Measurements from ENCODE around the gene RASSF5.

DNA sequence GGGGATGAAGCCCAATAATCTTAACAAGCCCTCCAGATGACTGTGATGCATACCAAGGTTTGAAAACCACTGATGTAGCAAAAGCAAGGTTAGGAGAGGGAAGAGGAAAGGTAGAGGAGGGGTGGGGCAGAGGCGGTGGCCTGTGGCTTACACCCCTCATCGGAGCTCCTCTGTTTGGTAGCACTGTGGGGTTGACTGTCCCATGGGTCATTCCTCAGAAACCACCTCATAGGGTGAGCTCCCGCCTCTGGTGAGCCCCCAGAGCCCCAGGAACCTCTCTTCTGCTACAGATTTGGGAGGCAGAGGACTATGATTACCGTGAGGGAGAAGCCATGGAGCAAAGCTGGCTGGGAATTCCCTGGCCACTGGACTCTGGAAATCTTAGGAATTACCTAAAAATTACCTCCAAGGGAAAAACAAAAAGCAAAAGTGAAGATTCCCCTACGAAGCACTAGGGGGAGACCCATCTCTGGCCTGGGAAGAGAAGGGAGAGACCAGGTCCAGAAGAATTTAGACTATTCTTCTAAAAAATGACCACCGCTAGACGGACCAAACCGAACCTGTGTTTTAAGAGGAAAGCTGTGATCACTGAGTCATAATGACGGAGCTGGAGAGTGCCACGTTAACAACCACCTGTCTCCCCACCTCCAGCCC, 1.5 kb upstream of the RASSF5 start:
- TF ChIP-seq, protein P1, sequence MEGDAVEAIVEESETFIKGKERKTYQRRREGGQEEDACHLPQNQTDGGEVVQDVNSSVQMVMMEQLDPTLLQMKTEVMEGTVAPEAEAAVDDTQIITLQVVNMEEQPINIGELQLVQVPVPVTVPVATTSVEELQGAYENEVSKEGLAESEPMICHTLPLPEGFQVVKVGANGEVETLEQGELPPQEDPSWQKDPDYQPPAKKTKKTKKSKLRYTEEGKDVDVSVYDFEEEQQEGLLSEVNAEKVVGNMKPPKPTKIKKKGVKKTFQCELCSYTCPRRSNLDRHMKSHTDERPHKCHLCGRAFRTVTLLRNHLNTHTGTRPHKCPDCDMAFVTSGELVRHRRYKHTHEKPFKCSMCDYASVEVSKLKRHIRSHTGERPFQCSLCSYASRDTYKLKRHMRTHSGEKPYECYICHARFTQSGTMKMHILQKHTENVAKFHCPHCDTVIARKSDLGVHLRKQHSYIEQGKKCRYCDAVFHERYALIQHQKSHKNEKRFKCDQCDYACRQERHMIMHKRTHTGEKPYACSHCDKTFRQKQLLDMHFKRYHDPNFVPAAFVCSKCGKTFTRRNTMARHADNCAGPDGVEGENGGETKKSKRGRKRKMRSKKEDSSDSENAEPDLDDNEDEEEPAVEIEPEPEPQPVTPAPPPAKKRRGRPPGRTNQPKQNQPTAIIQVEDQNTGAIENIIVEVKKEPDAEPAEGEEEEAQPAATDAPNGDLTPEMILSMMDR (IDR thresholded peaks at IDR 0.05) = peak in 3 of 6 experiments; percentile 16 to 33 (median 29)
- TF ChIP-seq POLR2A (IDR thresholded peaks at IDR 0.05) = no peak

Measured in Peyer's patch (tissue), 4 donors.